GM23338 (cell line): Measurements from ENCODE around the gene NNT.

Experiments used
- EZH2 ChIP-seq: fragments of 200-600 bp; sonication (generic); IDR thresholded peaks from one replicate; pipeline ENCODE4 v1.8.0; 2017; ENCODE audit warnings: antibody characterized with exemption, mild to moderate bottlenecking, low read depth; ENCODE audit not compliant: unreplicated experiment
- NANOG ChIP-seq: IDR thresholded peaks from 2 replicates; pipeline ENCODE4 v1.6.1; 2016; ENCODE audit warnings: antibody characterized with exemption, borderline replicate concordance
- POLR2AphosphoS5 ChIP-seq: IDR thresholded peaks from 2 replicates; pipeline ENCODE4 v1.6.1; 2016; ENCODE audit warnings: antibody characterized with exemption, low read depth
- STAT1 ChIP-seq: IDR thresholded peaks from one replicate; pipeline ENCODE4 v1.6.1; 2016; ENCODE audit warnings: antibody characterized with exemption; ENCODE audit not compliant: unreplicated experiment
- ZNF331 ChIP-seq: fragments of 250-450 bp; sonication (Bioruptor Pico); IDR thresholded peaks from 2 replicates; pipeline ENCODE4 v1.5.0; 2020; ENCODE audit warnings: low read depth, mild to moderate bottlenecking, moderate library complexity
- TF ChIP-seq, protein P1 (sequence below), 2 experiments: fragments of 200-600 bp in 1 of 2; sonication (generic) in 1 of 2; conservative IDR thresholded peaks; 2 replicates each; pipeline versions ENCODE4 v1.5.1 to v1.6.1; 2016 to 2017; ENCODE audit warnings: antibody characterized with exemption in 2 of 2, low read depth in 2 of 2, mild to moderate bottlenecking in 2 of 2, moderate library complexity in 1 of 2
- TF ChIP-seq, protein P2 (sequence below): IDR thresholded peaks from one replicate; pipeline ENCODE4 v1.6.1; 2018; ENCODE audit warnings: antibody characterized with exemption; ENCODE audit not compliant: unreplicated experiment

DNA sequence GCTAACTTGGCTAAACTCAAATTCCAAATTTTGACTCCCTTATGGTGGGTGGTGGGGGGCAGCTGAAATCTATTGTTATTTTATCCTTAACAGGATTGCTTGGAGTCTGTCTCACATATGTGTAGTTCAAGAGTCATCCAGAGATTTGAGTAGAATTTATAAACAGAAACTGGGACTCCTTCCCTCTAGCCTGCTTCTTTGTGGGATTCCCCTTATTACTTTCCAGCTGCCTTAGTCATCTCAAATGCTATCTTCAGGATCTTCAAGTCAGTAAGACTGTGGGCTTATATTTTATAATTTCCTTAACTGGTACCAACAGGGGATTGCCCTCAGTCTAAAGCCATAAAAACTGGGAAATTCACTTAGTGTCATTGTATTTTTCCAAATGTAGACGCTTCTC lies 55.5 kb downstream of the NNT start:
- TF ChIP-seq, protein P1, sequence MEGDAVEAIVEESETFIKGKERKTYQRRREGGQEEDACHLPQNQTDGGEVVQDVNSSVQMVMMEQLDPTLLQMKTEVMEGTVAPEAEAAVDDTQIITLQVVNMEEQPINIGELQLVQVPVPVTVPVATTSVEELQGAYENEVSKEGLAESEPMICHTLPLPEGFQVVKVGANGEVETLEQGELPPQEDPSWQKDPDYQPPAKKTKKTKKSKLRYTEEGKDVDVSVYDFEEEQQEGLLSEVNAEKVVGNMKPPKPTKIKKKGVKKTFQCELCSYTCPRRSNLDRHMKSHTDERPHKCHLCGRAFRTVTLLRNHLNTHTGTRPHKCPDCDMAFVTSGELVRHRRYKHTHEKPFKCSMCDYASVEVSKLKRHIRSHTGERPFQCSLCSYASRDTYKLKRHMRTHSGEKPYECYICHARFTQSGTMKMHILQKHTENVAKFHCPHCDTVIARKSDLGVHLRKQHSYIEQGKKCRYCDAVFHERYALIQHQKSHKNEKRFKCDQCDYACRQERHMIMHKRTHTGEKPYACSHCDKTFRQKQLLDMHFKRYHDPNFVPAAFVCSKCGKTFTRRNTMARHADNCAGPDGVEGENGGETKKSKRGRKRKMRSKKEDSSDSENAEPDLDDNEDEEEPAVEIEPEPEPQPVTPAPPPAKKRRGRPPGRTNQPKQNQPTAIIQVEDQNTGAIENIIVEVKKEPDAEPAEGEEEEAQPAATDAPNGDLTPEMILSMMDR (conservative IDR thresholded peaks at IDR 0.05; ENCODE audit: low read depth in 2 of 2), result no peak
- TF ChIP-seq POLR2AphosphoS5, result no peak
- no peak for TF ChIP-seq STAT1
- no peak for TF ChIP-seq NANOG
- no peak for TF ChIP-seq EZH2
- TF ChIP-seq ZNF331, result no peak
- TF ChIP-seq, protein P2, sequence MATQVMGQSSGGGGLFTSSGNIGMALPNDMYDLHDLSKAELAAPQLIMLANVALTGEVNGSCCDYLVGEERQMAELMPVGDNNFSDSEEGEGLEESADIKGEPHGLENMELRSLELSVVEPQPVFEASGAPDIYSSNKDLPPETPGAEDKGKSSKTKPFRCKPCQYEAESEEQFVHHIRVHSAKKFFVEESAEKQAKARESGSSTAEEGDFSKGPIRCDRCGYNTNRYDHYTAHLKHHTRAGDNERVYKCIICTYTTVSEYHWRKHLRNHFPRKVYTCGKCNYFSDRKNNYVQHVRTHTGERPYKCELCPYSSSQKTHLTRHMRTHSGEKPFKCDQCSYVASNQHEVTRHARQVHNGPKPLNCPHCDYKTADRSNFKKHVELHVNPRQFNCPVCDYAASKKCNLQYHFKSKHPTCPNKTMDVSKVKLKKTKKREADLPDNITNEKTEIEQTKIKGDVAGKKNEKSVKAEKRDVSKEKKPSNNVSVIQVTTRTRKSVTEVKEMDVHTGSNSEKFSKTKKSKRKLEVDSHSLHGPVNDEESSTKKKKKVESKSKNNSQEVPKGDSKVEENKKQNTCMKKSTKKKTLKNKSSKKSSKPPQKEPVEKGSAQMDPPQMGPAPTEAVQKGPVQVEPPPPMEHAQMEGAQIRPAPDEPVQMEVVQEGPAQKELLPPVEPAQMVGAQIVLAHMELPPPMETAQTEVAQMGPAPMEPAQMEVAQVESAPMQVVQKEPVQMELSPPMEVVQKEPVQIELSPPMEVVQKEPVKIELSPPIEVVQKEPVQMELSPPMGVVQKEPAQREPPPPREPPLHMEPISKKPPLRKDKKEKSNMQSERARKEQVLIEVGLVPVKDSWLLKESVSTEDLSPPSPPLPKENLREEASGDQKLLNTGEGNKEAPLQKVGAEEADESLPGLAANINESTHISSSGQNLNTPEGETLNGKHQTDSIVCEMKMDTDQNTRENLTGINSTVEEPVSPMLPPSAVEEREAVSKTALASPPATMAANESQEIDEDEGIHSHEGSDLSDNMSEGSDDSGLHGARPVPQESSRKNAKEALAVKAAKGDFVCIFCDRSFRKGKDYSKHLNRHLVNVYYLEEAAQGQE, result no peak
